ENCODE data around the gene CAMK2B.

DNA sequence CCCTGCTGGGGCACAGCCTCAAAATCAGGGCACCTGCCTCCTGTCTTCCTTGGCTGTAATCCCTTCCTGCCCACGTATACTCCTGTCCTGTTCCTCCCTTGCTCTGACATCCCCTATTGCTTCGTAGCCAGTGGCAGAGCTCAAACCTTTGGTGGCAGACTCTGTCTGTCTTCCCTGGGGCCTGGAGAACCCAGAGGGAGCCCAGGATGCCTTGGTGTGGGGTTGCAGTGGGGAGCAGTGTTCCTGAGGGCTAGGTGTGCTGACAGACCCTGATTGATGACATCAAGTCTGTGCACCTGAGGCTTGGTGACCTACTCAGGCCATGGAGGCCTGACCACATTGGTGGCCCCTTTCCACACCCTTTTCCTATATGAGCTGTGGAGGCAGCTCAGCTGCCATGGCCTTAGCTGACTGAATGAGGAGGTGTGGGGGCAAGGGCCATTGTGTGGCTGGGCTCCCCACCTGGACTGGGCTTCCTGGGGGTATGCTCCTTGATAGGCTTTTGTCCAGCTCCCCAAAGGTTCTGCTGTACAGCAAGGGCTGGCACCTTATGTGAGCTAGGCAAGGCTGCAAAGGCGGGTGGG is 130.7 kb downstream of the CAMK2B start:
- TF ChIP-seq POLR2A (IDR thresholded peaks at IDR 0.05; ENCODE audit: low read length) (no peak), GATA1 (IDR thresholded peaks at IDR 0.05; ENCODE audit: low read depth, low read length) (no peak)

Data from erythroblast (primary cell).